ENCODE measurements around the gene ANKK1. TPM values are rescaled to one million over a fixed set of nuclear protein-coding genes. Genes with fewer than 3 reads are reported as not detected.

Gene ANKK1
- total and polyA plus RNA-seq, 4 donors, result 0.01 to 0.08 TPM; not detected in 2

DNA sequence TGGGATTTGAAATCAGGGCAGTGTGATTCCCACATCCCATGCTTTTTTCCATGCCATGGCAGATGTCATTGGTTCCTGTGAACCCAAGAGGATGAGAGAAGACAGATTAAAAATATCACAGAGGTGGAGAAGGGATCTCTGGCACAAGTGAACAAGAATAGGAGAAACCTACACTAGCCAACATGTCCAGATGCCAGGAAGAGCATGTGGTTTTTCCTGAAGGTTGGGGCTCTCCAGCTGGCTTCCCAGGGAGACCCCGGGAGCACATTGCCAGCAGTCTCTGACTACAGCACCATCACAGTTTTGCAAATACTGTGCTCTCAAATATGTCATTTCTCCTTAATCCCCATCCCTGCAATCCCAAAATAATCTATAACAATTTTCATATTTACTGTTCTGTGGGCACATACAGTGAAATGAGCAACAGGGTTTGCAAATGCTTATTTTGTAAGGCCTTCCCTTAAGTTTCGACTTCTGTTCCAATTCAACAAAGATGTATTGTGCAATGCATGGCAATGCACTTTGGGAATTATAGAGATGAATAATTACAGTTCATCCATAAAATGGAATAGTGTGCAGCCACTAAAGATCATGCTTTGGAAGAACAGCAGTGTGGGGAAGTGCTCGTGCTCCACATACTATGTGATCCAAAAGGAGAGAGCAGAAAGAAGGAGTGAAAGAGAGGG lies 4.8 kb downstream of the ANKK1 start:
- WGBS, result 87% methylated on average over 3 of the region's 3 CpGs
- DNase-seq (ENCODE audit: low spot score), result no peak
- TF ChIP-seq FOXA2 (IDR thresholded peaks at IDR 0.05) (no peak), CTCF (IDR thresholded peaks at IDR 0.05; ENCODE audit: low read depth, low read length, missing input control) (no peak), GABPA (IDR thresholded peaks at IDR 0.05 in 1 of 2, conservative IDR thresholded peaks at IDR 0.05 in 1 of 2) (no peak), YY1 (IDR thresholded peaks at IDR 0.05) (no peak), EGR1 (IDR thresholded peaks at IDR 0.05; ENCODE audit: low read depth in 2 of 2) (no peak), NR2F2 (IDR thresholded peaks at IDR 0.05) (no peak), TAF1 (conservative IDR thresholded peaks at IDR 0.05) (no peak), HNF4G (IDR thresholded peaks at IDR 0.05) (no peak), ZBTB33 (IDR thresholded peaks at IDR 0.05) (no peak), REST (IDR thresholded peaks at IDR 0.05) (no peak), RAD21 (IDR thresholded peaks at IDR 0.05) (no peak)
- TF ChIP-seq, protein P1, sequence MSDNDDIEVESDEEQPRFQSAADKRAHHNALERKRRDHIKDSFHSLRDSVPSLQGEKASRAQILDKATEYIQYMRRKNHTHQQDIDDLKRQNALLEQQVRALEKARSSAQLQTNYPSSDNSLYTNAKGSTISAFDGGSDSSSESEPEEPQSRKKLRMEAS (IDR thresholded peaks at IDR 0.05), result no peak
- TF ChIP-seq, protein P2, sequence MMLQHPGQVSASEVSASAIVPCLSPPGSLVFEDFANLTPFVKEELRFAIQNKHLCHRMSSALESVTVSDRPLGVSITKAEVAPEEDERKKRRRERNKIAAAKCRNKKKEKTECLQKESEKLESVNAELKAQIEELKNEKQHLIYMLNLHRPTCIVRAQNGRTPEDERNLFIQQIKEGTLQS (IDR thresholded peaks at IDR 0.05), result no peak
- H3K9ac ChIP-seq (ENCODE audit: low read depth in 1 of 2, low read length in 2 of 2), result no peak overlapping the region
- H3K36me3 ChIP-seq (ENCODE audit: control insufficient read depth in 4 of 4, insufficient read depth in 3 of 4, low read depth in 1 of 4, low read length in 3 of 4), result no peaks in the 10 kb centered on the region
- no peaks in the 10 kb centered on the region for H3K4me1 ChIP-seq (ENCODE audit: control insufficient read depth in 4 of 4, insufficient read depth in 4 of 4, low read length in 3 of 4)
- H3K27ac ChIP-seq (ENCODE audit: low read depth in 1 of 2, low read length in 2 of 2), result no peak overlapping the region
- no peak overlapping the region for H3K4me3 ChIP-seq (ENCODE audit: low read depth in 1 of 3, low read length in 3 of 3)
- H3K9me3 ChIP-seq (ENCODE audit: control insufficient read depth in 4 of 4, low read length in 3 of 4), result no peaks in the 10 kb centered on the region
- H3K27me3 ChIP-seq (ENCODE audit: control insufficient read depth in 4 of 4, insufficient read depth in 4 of 4, low read length in 3 of 4), result peaks cover 0 to 6% (median 4%) of the 10 kb centered on the region in 4 donors

DNA sequence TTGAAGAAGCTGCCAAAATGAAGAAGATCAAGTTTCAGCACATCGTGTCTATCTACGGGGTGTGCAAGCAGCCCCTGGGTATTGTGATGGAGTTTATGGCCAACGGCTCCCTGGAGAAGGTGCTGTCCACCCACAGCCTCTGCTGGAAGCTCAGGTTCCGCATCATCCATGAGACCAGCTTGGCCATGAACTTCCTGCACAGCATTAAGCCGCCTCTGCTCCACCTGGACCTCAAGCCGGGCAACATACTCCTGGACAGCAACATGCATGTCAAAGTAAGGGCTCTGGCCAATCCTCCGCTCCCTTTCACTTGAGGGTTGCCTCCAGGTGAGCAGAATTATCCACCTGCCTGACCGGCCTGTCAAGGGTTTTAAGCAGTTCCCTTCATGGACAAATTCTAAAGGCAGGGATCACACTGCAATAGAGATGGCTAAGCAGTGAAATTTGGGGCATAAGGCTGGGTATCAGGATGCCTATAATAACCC lies 6.0 kb downstream of the ANKK1 start:
- WGBS, result 84% methylated on average over 8 of the region's 8 CpGs
- Histone ChIP-seq H3K4me3 (ENCODE audit: low read depth in 1 of 3, low read length in 3 of 3) (no peak overlapping the region), H3K36me3 (ENCODE audit: control insufficient read depth in 4 of 4, insufficient read depth in 3 of 4, low read depth in 1 of 4, low read length in 3 of 4) (no peaks in the 10 kb centered on the region), H3K27me3 (ENCODE audit: control insufficient read depth in 4 of 4, insufficient read depth in 4 of 4, low read length in 3 of 4) (peaks cover 0 to 4% (median 2%) of the 10 kb centered on the region in 4 donors), H3K4me1 (ENCODE audit: control insufficient read depth in 4 of 4, insufficient read depth in 4 of 4, low read length in 3 of 4) (no peaks in the 10 kb centered on the region), H3K27ac (ENCODE audit: low read depth in 1 of 2, low read length in 2 of 2) (no peak overlapping the region), H3K9ac (ENCODE audit: low read depth in 1 of 2, low read length in 2 of 2) (no peak overlapping the region), H3K9me3 (ENCODE audit: control insufficient read depth in 4 of 4, low read length in 3 of 4) (no peaks in the 10 kb centered on the region)
- DNase-seq (ENCODE audit: low spot score), result no peak
- TF ChIP-seq FOXA1 (IDR thresholded peaks at IDR 0.05) (no peak), REST (IDR thresholded peaks at IDR 0.05) (no peak), HNF4A (conservative IDR thresholded peaks at IDR 0.05) (no peak), NR2F2 (IDR thresholded peaks at IDR 0.05) (no peak), EGR1 (IDR thresholded peaks at IDR 0.05; ENCODE audit: low read depth in 2 of 2) (no peak), RAD21 (IDR thresholded peaks at IDR 0.05) (no peak), RXRA (IDR thresholded peaks at IDR 0.05) (no peak), CTCF (IDR thresholded peaks at IDR 0.05; ENCODE audit: low read depth, low read length, missing input control) (no peak), JUND (IDR thresholded peaks at IDR 0.05) (no peak)

Data from liver (tissue), 9 donors.